ENCODE measurements around the gene CCDC89. TPM values are rescaled to one million over a fixed set of nuclear protein-coding genes. Genes with fewer than 3 reads are reported as not detected.
"Not testable (repeated sequence)": the region's sequence is repeated elsewhere in the genome, so short reads cannot be mapped to it uniquely, and the experiment has no call there.

Gene CCDC89
- polyA plus RNA-seq, 1 experiment, result 1.1 TPM

- TF ChIP-seq, protein P1, sequence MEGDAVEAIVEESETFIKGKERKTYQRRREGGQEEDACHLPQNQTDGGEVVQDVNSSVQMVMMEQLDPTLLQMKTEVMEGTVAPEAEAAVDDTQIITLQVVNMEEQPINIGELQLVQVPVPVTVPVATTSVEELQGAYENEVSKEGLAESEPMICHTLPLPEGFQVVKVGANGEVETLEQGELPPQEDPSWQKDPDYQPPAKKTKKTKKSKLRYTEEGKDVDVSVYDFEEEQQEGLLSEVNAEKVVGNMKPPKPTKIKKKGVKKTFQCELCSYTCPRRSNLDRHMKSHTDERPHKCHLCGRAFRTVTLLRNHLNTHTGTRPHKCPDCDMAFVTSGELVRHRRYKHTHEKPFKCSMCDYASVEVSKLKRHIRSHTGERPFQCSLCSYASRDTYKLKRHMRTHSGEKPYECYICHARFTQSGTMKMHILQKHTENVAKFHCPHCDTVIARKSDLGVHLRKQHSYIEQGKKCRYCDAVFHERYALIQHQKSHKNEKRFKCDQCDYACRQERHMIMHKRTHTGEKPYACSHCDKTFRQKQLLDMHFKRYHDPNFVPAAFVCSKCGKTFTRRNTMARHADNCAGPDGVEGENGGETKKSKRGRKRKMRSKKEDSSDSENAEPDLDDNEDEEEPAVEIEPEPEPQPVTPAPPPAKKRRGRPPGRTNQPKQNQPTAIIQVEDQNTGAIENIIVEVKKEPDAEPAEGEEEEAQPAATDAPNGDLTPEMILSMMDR (IDR thresholded peaks at IDR 0.05; ENCODE audit: insufficient read depth, low read depth, low read length), result no peak
- Histone ChIP-seq H3K36me3 (ENCODE audit: control insufficient read depth, insufficient read depth, low read length) (no peaks in the 10 kb centered on the region; the same call in 1 of the 2 replicates), H3K4me3 (ENCODE audit: low read depth, low read length) (peak overlapping the region; percentile 98), H3K27me3 (ENCODE audit: control insufficient read depth, insufficient read depth, low read length) (no peaks in the 10 kb centered on the region)
- POLR2A ChIA-PET, result no interaction called here
- no peak for DNase-seq (ENCODE audit: low read depth)
- CTCF ChIA-PET, result interaction anchor here (1.0 kb wide), 1 partner anchor 555 kb away, joined by 3 read pairs; no protein-coding TSS in a partner anchor
Measured at GRCh38 chr11:85663080-85663752, 22.8 kb downstream of the CCDC89 start.

DNA sequence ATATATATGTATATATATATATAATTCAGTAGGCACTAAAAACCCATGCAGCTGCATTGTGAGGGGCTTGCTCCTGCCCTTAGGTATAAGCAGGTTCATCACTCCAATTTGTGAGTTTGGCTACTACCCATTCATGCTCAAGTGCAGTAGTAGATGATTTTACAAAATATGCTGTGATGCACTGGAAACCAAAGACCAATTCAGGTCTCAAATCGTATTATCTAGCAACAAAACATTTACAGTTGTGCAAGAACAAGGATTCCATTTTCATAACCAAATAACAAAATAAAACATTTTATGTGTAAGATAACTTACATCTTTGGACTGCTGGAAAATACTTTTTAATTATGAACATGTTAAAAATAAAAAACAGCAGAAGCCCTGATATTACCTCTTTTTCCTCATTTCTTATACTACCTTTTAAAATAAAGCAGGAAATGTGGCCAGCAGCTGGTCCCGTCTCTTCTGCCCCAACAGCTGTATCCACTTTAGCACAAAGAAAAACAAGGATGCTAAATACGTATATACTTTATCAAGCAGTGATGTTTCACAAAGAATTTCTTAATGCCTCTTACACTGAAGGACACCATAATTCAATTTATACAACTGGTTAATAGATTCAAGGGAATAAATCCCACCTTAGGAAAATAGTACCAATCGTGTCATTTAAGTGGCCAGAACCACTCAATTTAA is 23.9 kb downstream of the CCDC89 start:
- Histone ChIP-seq H3K36me3 (ENCODE audit: control insufficient read depth, insufficient read depth, low read length) (no peaks in the 10 kb centered on the region; the same call in 1 of the 2 replicates), H3K27me3 (ENCODE audit: control insufficient read depth, insufficient read depth, low read length) (no peaks in the 10 kb centered on the region), H3K4me3 (ENCODE audit: low read depth, low read length) (peak overlapping the region; percentile 98)
- CTCF ChIA-PET, result interaction anchor here (1.4 kb wide), 1 partner anchor 24 kb away, joined by 3 read pairs; the partner anchor contains the start of gene CCDC89
- POLR2A ChIA-PET, result no interaction called here
- TF ChIP-seq, protein P1 (IDR thresholded peaks at IDR 0.05; ENCODE audit: insufficient read depth, low read depth, low read length), result no peak
- DNase-seq (ENCODE audit: low read depth), result no peak

DNA sequence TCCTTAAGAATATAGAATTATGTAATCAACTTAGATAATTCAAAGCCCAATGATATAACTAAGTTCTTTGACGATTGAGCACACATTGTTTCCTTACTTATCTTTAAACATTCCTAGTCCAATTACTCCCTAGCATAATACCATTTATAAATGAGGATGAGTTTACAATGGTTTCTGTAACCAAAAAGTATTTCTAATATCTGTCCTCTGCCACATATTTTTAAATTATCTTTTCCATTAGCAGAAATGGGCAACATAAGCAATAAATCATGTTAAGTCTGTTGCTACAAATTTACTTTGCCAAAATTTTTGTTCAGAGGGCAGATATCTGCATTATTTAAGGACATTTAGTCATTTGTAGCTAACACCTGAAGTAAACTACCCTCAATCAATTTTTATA is 27.8 kb downstream of the CCDC89 start:
- no peak overlapping the region for H3K4me3 ChIP-seq (ENCODE audit: low read depth, low read length)
- DNase-seq (ENCODE audit: low read depth), result no peak
- no peaks in the 10 kb centered on the region for H3K27me3 ChIP-seq (ENCODE audit: control insufficient read depth, insufficient read depth, low read length)
- ChIA-PET CTCF (interaction anchor here (1.6 kb wide), 1 partner anchor 21 kb away, joined by 6 read pairs; no protein-coding TSS in a partner anchor), POLR2A (interaction anchor here (1.5 kb wide), 1 partner anchor 9 kb away, joined by 4 read pairs; no protein-coding TSS in a partner anchor)
- TF ChIP-seq, protein P1 (IDR thresholded peaks at IDR 0.05; ENCODE audit: insufficient read depth, low read depth, low read length), result no peak
- no peaks in the 10 kb centered on the region; the same call in 1 of the 2 replicates for H3K36me3 ChIP-seq (ENCODE audit: control insufficient read depth, insufficient read depth, low read length)

DNA sequence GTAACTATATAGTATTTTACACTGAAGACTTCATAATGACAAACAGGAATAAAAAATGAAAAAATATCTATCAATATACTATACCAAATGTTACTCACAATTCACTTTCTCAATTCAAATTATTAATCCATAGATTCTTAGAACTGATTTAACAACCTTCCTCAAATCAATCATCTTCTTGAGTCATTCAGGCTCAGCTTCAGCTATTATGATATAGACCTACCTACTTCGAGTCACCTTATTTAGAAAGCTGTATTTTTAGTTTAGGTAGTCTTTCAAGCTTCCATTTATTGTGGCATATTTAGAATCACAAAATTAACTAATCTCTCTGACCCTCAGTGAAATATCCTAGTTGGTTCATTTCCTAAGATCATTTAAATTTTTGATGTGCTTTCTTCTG is 29.2 kb downstream of the CCDC89 start:
- POLR2A ChIA-PET, result no interaction called here
- CTCF ChIA-PET, result no interaction called here
- H3K27me3 ChIP-seq (ENCODE audit: control insufficient read depth, insufficient read depth, low read length), result no peaks in the 10 kb centered on the region
- no peaks in the 10 kb centered on the region; the same call in 1 of the 2 replicates for H3K36me3 ChIP-seq (ENCODE audit: control insufficient read depth, insufficient read depth, low read length)
- TF ChIP-seq, protein P1 (IDR thresholded peaks at IDR 0.05; ENCODE audit: insufficient read depth, low read depth, low read length), result no peak
- DNase-seq (ENCODE audit: low read depth), result no peak
- no peak overlapping the region for H3K4me3 ChIP-seq (ENCODE audit: low read depth, low read length)

DNA sequence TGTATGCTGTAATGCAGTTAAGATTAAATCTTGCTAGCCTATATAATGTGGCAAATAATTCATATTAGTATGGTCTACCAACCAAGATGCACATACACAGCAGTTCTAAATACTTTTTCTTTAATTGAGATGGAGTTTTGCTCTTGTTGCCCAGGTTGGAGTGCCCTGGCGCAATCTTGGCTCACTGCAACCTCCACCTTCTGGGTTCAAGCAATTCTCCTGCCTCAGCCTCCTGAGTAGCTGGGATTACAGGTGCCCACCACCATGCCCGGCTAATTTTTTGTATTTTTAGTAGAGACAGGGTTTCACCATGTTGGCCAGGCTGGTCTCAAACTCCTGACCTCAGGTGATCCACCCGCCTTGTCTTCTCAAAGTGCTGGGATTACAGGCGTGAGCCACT is 31.7 kb downstream of the CCDC89 start:
- H3K27me3 ChIP-seq (ENCODE audit: control insufficient read depth, insufficient read depth, low read length); POLR2A ChIA-PET; H3K36me3 ChIP-seq (ENCODE audit: control insufficient read depth, insufficient read depth, low read length); CTCF ChIA-PET; H3K4me3 ChIP-seq (ENCODE audit: low read depth, low read length); DNase-seq (ENCODE audit: low read depth): not testable (repeated sequence)
